Measurements from ENCODE around the gene SPOCK1.

SPOCK1 gene

DNA sequence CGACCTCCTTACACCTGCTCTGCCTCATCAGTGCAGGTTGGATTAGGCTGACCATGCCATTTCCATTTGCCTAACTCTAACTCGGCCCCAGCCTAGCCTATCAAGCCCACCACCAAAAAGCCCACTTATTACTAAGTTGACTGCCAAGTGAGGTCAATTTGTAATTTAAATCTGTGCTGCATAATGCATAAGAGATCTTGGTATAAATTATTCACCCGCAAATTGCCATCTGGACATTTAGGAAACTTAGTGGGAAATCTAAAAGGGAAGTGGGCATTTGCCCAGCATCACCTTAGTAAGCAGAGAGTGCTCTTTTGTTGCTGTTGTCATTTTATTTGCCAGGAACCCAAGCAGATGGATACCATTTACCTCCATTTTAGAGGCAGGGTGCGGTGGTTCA, 143.0 kb downstream of the SPOCK1 start:
- Histone ChIP-seq H3K9me3 (no peaks in the 10 kb centered on the region), H3K27me3 (peaks cover 0 to 4% of the 10 kb centered on the region in 2 donors), H3K36me3 (no peaks in the 10 kb centered on the region), H3K4me1 (no peaks in the 10 kb centered on the region), H3K27ac (no peak overlapping the region), H3K4me3 (no peak overlapping the region)
- intact Hi-C loops (cut with DNase I; ENCODE audit: low total_unique reads): no loop called here
- DNase-seq: no peak
- TF ChIP-seq, protein P1, sequence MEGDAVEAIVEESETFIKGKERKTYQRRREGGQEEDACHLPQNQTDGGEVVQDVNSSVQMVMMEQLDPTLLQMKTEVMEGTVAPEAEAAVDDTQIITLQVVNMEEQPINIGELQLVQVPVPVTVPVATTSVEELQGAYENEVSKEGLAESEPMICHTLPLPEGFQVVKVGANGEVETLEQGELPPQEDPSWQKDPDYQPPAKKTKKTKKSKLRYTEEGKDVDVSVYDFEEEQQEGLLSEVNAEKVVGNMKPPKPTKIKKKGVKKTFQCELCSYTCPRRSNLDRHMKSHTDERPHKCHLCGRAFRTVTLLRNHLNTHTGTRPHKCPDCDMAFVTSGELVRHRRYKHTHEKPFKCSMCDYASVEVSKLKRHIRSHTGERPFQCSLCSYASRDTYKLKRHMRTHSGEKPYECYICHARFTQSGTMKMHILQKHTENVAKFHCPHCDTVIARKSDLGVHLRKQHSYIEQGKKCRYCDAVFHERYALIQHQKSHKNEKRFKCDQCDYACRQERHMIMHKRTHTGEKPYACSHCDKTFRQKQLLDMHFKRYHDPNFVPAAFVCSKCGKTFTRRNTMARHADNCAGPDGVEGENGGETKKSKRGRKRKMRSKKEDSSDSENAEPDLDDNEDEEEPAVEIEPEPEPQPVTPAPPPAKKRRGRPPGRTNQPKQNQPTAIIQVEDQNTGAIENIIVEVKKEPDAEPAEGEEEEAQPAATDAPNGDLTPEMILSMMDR (IDR thresholded peaks at IDR 0.05): no peak

DNA sequence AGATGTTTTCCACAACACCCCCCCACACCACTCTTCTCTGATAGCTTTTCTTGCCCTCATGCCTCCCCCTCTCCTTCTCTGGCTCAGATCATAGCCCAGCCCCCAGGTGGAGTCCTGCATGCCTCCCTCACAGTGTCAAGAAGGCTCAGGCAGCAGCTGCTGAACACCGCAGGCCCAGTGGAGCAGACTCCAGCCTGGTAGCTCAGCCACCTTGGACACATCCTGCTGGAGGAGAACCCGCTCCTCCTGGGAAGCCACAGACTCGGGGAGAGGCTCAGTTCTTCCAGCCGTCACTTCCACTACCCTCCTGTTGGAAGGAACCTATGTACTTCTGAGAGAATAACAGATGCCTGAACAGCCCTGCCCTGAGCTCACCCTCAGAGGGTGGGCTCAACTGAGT, 143.4 kb downstream of the SPOCK1 start:
- Histone ChIP-seq H3K27ac (no peak overlapping the region), H3K36me3 (no peaks in the 10 kb centered on the region), H3K4me3 (no peak overlapping the region), H3K27me3 (peaks cover 0 to 4% of the 10 kb centered on the region in 2 donors), H3K9me3 (no peaks in the 10 kb centered on the region), H3K4me1 (no peaks in the 10 kb centered on the region)
- intact Hi-C loops (cut with DNase I; ENCODE audit: low total_unique reads): no loop called here
- TF ChIP-seq, protein P1 (IDR thresholded peaks at IDR 0.05): no peak
- no peak for DNase-seq

DNA sequence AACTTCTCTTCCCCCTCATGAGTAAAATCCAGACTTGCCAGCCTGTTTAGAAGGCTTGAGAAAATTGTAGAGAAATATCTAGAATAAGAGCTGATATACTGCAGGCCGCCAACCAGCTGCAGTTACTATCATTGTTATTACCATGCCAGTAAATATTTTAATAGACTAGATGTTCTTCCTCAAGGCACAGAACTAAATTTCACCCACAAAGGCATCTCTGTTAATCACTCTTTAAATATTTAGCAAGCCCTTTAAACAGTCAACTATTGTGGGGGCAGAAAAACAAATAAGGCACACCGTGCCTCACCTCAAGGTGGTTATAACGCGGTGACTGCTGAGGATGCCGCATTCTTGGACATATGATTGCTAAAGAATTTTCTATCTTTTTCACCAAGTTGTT, 147.0 kb downstream of the SPOCK1 start:
- no peaks in the 10 kb centered on the region for H3K36me3 ChIP-seq
- no peak for DNase-seq
- no peaks in the 10 kb centered on the region for H3K27me3 ChIP-seq
- H3K9me3 ChIP-seq: no peaks in the 10 kb centered on the region
- TF ChIP-seq, protein P1 (IDR thresholded peaks at IDR 0.05): no peak
- intact Hi-C loops (cut with DNase I; ENCODE audit: low total_unique reads): no loop called here
- no peak overlapping the region for H3K27ac ChIP-seq
- no peaks in the 10 kb centered on the region for H3K4me1 ChIP-seq
- no peak overlapping the region for H3K4me3 ChIP-seq

DNA sequence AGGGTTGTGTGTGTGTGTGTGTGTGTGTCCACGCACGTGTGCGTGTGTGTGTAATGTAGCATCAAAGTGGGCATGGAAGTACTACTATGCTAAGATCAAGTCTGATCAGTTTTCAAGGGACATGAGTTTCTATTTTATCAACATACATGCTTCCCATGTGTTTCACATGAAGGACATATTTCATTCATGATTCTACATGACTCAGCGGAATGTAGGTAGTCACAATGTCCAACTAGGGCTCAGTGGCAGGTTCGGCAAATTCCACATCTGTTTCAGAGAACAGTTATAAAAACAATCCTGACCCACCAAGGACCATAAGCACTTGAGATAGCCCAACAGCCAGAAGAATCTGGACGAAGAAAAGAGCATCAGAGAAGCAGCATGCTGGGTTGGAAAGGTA, 148.3 kb downstream of the SPOCK1 start:
- intact Hi-C loops (cut with DNase I; ENCODE audit: low total_unique reads): no loop called here
- TF ChIP-seq, protein P1 (IDR thresholded peaks at IDR 0.05): no peak
- Histone ChIP-seq H3K27me3 (no peaks in the 10 kb centered on the region), H3K36me3 (no peaks in the 10 kb centered on the region), H3K27ac (no peak overlapping the region), H3K4me1 (no peaks in the 10 kb centered on the region), H3K9me3 (no peaks in the 10 kb centered on the region), H3K4me3 (no peak overlapping the region)
- DNase-seq: no peak

DNA sequence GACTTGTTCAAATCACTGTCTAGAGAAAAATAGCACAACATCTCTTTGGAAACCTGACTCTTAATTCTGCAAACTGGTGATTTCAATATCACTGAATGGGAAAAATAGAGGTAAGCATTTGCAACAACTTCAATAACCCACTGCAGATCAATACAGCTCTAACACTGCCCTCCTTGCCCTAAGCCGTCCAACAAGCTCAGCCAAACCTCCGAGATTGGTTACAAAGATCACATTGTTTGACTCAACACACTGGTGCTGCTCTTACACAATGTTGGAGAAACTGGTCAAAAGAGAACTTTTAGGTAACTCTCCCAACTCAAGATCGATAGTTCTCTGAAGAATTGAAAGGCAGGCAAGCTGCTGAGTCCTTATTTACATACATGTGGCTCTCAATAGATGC, 150.4 kb downstream of the SPOCK1 start:
- Histone ChIP-seq H3K27ac (no peak overlapping the region), H3K27me3 (no peaks in the 10 kb centered on the region), H3K4me3 (no peak overlapping the region), H3K9me3 (no peaks in the 10 kb centered on the region), H3K4me1 (peaks cover 0 to 16% (median 5%) of the 10 kb centered on the region in 4 donors), H3K36me3 (no peaks in the 10 kb centered on the region)
- TF ChIP-seq, protein P1 (IDR thresholded peaks at IDR 0.05): no peak
- no peak for DNase-seq
- intact Hi-C loops (cut with DNase I; ENCODE audit: low total_unique reads): no loop called here

DNA sequence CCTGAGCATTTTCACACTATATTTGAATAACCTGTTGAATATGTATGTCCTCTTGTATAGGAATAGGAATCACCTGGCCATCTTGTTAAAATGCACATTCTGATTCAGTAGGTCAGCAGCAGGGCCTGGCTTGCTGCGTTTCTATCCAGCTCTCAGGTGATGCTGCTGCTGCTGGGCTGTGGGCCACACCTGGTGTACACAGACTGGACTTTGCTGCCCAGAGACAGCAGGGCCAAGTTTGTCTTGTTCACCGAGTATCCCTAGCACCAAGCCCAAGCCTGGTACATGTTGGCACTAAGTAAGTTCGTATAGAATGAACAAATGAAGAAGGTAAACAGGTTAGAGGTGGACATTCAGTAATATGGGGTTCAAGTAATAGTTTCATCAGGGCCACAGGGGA, 151.3 kb downstream of the SPOCK1 start:
- Histone ChIP-seq H3K27me3 (no peaks in the 10 kb centered on the region), H3K4me1 (peaks cover 0 to 18% (median 5%) of the 10 kb centered on the region in 4 donors), H3K36me3 (no peaks in the 10 kb centered on the region), H3K4me3 (no peak overlapping the region), H3K27ac (no peak overlapping the region), H3K9me3 (no peaks in the 10 kb centered on the region)
- TF ChIP-seq, protein P1 (IDR thresholded peaks at IDR 0.05): no peak
- intact Hi-C loops (cut with DNase I; ENCODE audit: low total_unique reads): no loop called here
- DNase-seq: no peak

All from tibial artery (tissue), 4 donors.